Stomach (tissue), 9 donors: ENCODE data around the gene SLC4A11. TPM values are rescaled to one million over a fixed set of nuclear protein-coding genes. Genes with fewer than 3 reads are reported as not detected.

ENCODE experiments used
- DNase-seq, 2 donors: peaks; one replicate each; pipeline versions ENCODE4 v3.0.0 to v3.0.0-alpha.2; 2013 to 2019
- H3K27ac ChIP-seq, 5 donors: fragments of 200-600 bp in 4 of 5; sonication (generic) in 4 of 5; one replicate each; pipeline ENCODE4 v1.5.1; 2013 to 2019; ENCODE audit warnings: mild to moderate bottlenecking in 1 of 5, moderate library complexity in 1 of 5
- H3K27me3 ChIP-seq, 3 donors: fragments of 200-600 bp; sonication (generic); one replicate each; pipeline ENCODE4 v1.5.1; 2017 to 2019; ENCODE audit warnings: mixed run types in 1 of 3
- H3K36me3 ChIP-seq, 4 donors: fragments of 200-600 bp; sonication (generic); 1 replicate in 3 of 4; 2 replicates in 1 of 4; pipeline ENCODE4 v1.5.1; 2016 to 2019
- H3K4me1 ChIP-seq, 4 donors: fragments of 200-600 bp; sonication (generic); one replicate each; pipeline ENCODE4 v1.5.1; 2016 to 2019
- H3K4me3 ChIP-seq, 4 donors: fragments of 200-600 bp; sonication (generic) in 3 of 4; one replicate each; pipeline ENCODE4 v1.5.1; 2016 to 2019; ENCODE audit warnings: mild to moderate bottlenecking in 1 of 4
- H3K9me3 ChIP-seq, 4 donors: fragments of 200-600 bp; sonication (generic); one replicate each; pipeline ENCODE4 v1.5.1; 2016 to 2019
- EP300 ChIP-seq: sonication (generic); formaldehyde crosslinking; IDR thresholded peaks from one replicate; pipeline ENCODE4 v1.6.1; 2017; ENCODE audit warnings: antibody characterized with exemption
- POLR2A ChIP-seq, 4 donors: fragments of 450-650 bp; IDR thresholded peaks; one replicate each; pipeline ENCODE4 v1.6.1; 2016; ENCODE audit warnings: antibody characterized with exemption in 4 of 4, control low read depth in 2 of 4, mild to moderate bottlenecking in 1 of 4, moderate library complexity in 1 of 4
- POLR2AphosphoS5 ChIP-seq, 3 donors: sonication (generic); formaldehyde crosslinking; IDR thresholded peaks; one replicate each; pipeline ENCODE4 v1.6.1; 2016; ENCODE audit warnings: antibody characterized with exemption in 3 of 3
- WGBS, 5 donors: extraction: QIAGEN DNeasy Blood & Tissue Kit in 3 of 5; methylation state at CpG; one replicate each; pipeline versions ENCODE4 v1.1.5 to v1.1.7; 2013 to 2018; 5-methylcytosine and 5-hydroxymethylcytosine counted together
- intact Hi-C: fragments of 100-400 bp; cut with DNase I; formaldehyde crosslinking; loops from one replicate; pipeline ENCODE4 v1.15.1; 2023; ENCODE audit warnings: low total_unique reads
- polyA plus RNA-seq, 3 donors: library from polyadenylated mRNA; stranded (reverse); fragments of 200-250 nt; gene quantifications; one replicate each; pipeline ENCODE4 v1.2.3, GENCODE V29; 2013
- total RNA-seq, 5 donors: library from RNA; depleted of rRNA; stranded (reverse); fragments of >200 nt; gene quantifications; one replicate each; pipeline versions ENCODE4 v1.1.0 to v1.2.3, GENCODE V29; 2014 to 2016
- TF ChIP-seq, protein P1 (sequence below), 7 experiments: fragments of 450-650 bp in 4 of 7; fragments of 200-600 bp in 3 of 7; sonication (generic) in 3 of 7; IDR thresholded peaks; one replicate each; pipeline ENCODE4 v1.5.1; 2016 to 2019; ENCODE audit warnings: antibody characterized with exemption in 7 of 7, control low read depth in 2 of 7, mild to moderate bottlenecking in 1 of 7
- donor health status: healthy with polysubstance abuse.
- donor health status: Bipolar disorder and iron deficiency.
- donor health status: healthy.

Gene SLC4A11
- total and polyA plus RNA-seq, 8 donors: 0.37 to 22.3 (median 5.8) TPM; not detected in 1

DNA sequence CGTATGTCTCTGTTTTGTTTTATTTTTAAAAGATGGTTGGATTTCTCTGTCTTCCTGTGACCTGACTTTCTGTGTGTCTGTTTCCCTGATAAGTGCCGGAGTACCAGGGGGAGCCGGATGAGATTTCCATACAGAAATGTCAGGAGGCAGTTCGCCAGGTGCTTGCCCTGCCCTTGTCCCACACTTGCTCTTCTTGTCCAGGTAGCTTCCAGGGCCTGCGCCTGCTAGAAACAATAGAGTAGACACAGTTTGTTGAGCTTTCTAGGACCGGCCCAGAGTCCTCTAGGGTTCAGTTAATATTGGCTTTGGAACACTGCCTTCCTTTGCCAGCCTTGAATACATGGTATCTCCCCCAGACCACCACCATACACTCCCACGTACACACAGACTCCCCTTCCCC, 25.8 kb downstream of the SLC4A11 start:
- Histone ChIP-seq H3K27ac (no peak overlapping the region), H3K9me3 (no peaks in the 10 kb centered on the region), H3K36me3 (peaks cover 7 to 48% (median 45%) of the 10 kb centered on the region in 4 donors), H3K27me3 (no peaks in the 10 kb centered on the region), H3K4me1 (peaks cover 10 to 28% (median 21%) of the 10 kb centered on the region in 4 donors), H3K4me3 (no peak overlapping the region)
- TF ChIP-seq POLR2A (IDR thresholded peaks at IDR 0.05): no peak
- 69 to 90% (median 86%) methylated on average over 7 of the region's 7 CpGs for WGBS, 5 donors
- no peak for DNase-seq
- intact Hi-C loops: no loop called here

GRCh38 chr20:3210346-3210745, 28.6 kb downstream of the SLC4A11 start:
- 48 to 75% (median 61%) methylated on average over 2 of the region's 2 CpGs for WGBS, 5 donors
- TF ChIP-seq POLR2AphosphoS5 (IDR thresholded peaks at IDR 0.05) (no peak), POLR2A (IDR thresholded peaks at IDR 0.05) (no peak), EP300 (no peak)
- TF ChIP-seq, protein P1, sequence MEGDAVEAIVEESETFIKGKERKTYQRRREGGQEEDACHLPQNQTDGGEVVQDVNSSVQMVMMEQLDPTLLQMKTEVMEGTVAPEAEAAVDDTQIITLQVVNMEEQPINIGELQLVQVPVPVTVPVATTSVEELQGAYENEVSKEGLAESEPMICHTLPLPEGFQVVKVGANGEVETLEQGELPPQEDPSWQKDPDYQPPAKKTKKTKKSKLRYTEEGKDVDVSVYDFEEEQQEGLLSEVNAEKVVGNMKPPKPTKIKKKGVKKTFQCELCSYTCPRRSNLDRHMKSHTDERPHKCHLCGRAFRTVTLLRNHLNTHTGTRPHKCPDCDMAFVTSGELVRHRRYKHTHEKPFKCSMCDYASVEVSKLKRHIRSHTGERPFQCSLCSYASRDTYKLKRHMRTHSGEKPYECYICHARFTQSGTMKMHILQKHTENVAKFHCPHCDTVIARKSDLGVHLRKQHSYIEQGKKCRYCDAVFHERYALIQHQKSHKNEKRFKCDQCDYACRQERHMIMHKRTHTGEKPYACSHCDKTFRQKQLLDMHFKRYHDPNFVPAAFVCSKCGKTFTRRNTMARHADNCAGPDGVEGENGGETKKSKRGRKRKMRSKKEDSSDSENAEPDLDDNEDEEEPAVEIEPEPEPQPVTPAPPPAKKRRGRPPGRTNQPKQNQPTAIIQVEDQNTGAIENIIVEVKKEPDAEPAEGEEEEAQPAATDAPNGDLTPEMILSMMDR (IDR thresholded peaks at IDR 0.05): no peak
- Histone ChIP-seq H3K4me3 (peak overlapping the region; percentile 73 to 94 (median 86)), H3K36me3 (peaks cover 2 to 24% (median 23%) of the 10 kb centered on the region in 4 donors), H3K9me3 (no peaks in the 10 kb centered on the region), H3K27ac (peak overlapping the region in 1 of 5 donors; percentile 87), H3K4me1 (peaks cover 11 to 27% (median 21%) of the 10 kb centered on the region in 4 donors), H3K27me3 (no peaks in the 10 kb centered on the region)
- DNase-seq: no peak
- intact Hi-C loops: no loop called here

DNA sequence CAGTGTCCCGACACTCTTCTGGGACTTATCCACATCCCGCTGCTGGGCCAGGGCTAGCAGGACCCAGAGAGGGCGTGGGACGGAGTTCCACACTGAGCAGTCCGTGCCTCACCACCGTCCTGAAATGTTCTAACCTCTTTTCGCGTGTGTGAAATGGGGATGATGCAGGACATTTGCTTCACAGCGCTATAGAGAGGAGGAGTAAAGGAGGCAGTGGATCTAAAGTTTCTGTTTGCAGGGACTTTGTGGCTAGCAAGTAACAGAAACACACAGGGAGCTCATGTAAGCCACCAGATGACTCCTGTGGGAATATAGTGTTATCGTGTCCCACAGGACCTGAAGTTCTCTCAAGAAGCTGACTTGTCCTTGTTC, 29.1 kb downstream of the SLC4A11 start:
- intact Hi-C loops: no loop called here
- 1 to 4% (median 1%) methylated on average over 8 to 10 of the region's 10 CpGs for WGBS, 5 donors
- H3K4me1 ChIP-seq: peaks cover 11 to 28% (median 21%) of the 10 kb centered on the region in 4 donors

GRCh38 chr20:3209257-3209945, 29.6 kb downstream of the SLC4A11 start, which contains the start of gene ITPA:
ITPA (plus strand) TSS chr20:3209498; CDS start chr20:3209552, 54 bp downstream.
- Histone ChIP-seq H3K4me1 (peaks cover 11 to 32% (median 23%) of the 10 kb centered on the region in 4 donors), H3K27ac (peak within 1 kb of the TSS; percentile 83 to 91 (median 87)), H3K9me3 (no peaks in the 10 kb centered on the region), H3K4me3 (peak within 1 kb of the TSS; percentile 73 to 94 (median 86)), H3K27me3 (no peaks in the 10 kb centered on the region), H3K36me3 (peaks cover 0 to 15% (median 14%) of the 10 kb centered on the region in 4 donors)
- WGBS, 5 donors: 0% methylated on average over 35 to 48 of the region's 48 CpGs
- peak; percentile 57 to 85 for DNase-seq
- intact Hi-C loops: no loop called here
- TF ChIP-seq, protein P1 (IDR thresholded peaks at IDR 0.05): no peak
- TF ChIP-seq POLR2AphosphoS5 (IDR thresholded peaks at IDR 0.05): peak in 1 of 3 donors; percentile 41

More for the DNA sequence above, 29.1 kb downstream of the SLC4A11 start:
- TF ChIP-seq, protein P1 (IDR thresholded peaks at IDR 0.05): no peak
- TF ChIP-seq EP300 (no peak), POLR2A (IDR thresholded peaks at IDR 0.05) (no peak), POLR2AphosphoS5 (IDR thresholded peaks at IDR 0.05) (no peak)
- H3K27ac ChIP-seq: peak overlapping the region in 4 of 5 donors; percentile 83 to 91 (median 88)
- no peaks in the 10 kb centered on the region for H3K9me3 ChIP-seq
- no peak for DNase-seq
- peaks cover 0 to 20% (median 19%) of the 10 kb centered on the region in 4 donors for H3K36me3 ChIP-seq
- peak overlapping the region; percentile 73 to 94 (median 86) for H3K4me3 ChIP-seq
- H3K27me3 ChIP-seq: no peaks in the 10 kb centered on the region
